ENCODE data around the gene PDZRN3. TPM values are rescaled to one million over a fixed set of nuclear protein-coding genes. Genes with fewer than 3 reads are reported as not detected.

The PDZRN3 gene
- polyA plus RNA-seq, 1 of the 3 experiments (the other 2 are of a cell fraction) = 10.3 TPM

GRCh38 chr3:73401059-73401458, 223.7 kb downstream of the PDZRN3 start:
- H3K27ac ChIP-seq (ENCODE audit: low read depth in 2 of 2, low read length in 1 of 2) = peak overlapping the region in 1 of 2 experiments; percentile 11; a peak in 2 of 4 replicates
- no peak overlapping the region for H3K9ac ChIP-seq
- TF ChIP-seq NFIC (IDR thresholded peaks at IDR 0.05; ENCODE audit: borderline replicate concordance) (no peak), RCOR1 (IDR thresholded peaks at IDR 0.05; ENCODE audit: low read length) (no peak), USF1 (IDR thresholded peaks at IDR 0.05; ENCODE audit: borderline replicate concordance, low read depth) (peak; percentile 82), MEF2A (IDR thresholded peaks at IDR 0.05; ENCODE audit: borderline replicate concordance, low read depth) (no peak), TCF12 (IDR thresholded peaks at IDR 0.05) (0 out of 2 replicates have a peak, but pooled peaks have one; percentile 21), PBX3 (IDR thresholded peaks at IDR 0.05) (0 out of 2 replicates have a peak, but pooled peaks have one; percentile 14), JUND (IDR thresholded peaks at IDR 0.05) (0 out of 2 replicates have a peak, but pooled peaks have one; percentile 5)
- no peaks in the 10 kb centered on the region for H3K9me2 ChIP-seq
- peaks cover 49 to 64% of the 10 kb centered on the region in 2 experiments for H3K36me3 ChIP-seq (replicated peaks in 1 of 2; ENCODE audit: control insufficient read depth in 1 of 2, insufficient read depth in 2 of 2, low read length in 1 of 2)
- H3F3A ChIP-seq (replicated peaks; ENCODE audit: insufficient read depth) = no peaks in the 10 kb centered on the region
- no peaks in the 10 kb centered on the region for H3K27me3 ChIP-seq (ENCODE audit: insufficient read depth)
- H3K79me2 ChIP-seq (ENCODE audit: insufficient read depth) = 0 out of 2 replicates have a peak, but pooled peaks cover 2% of the 10 kb centered on the region
- no peak overlapping the region for H2AFZ ChIP-seq (ENCODE audit: low read depth)
- H4K20me1 ChIP-seq (ENCODE audit: insufficient read depth) = peaks cover 3% of the 10 kb centered on the region; the same call in 1 of the 2 replicates
- H3K4me2 ChIP-seq = no peak overlapping the region
- H3K9me3 ChIP-seq = no peaks in the 10 kb centered on the region
- peaks cover 0 to 23% of the 10 kb centered on the region in 2 experiments; a peak in 2 of 4 replicates for H3K4me1 ChIP-seq (ENCODE audit: control insufficient read depth in 1 of 2, insufficient read depth in 2 of 2, low read depth in 1 of 2, low read length in 1 of 2)
- H3K4me3 ChIP-seq (ENCODE audit: low read depth in 2 of 2, low read length in 1 of 2) = no peak overlapping the region
- POLR2A ChIA-PET = no interaction called here
- no peak for DNase-seq
- CTCF ChIA-PET = interaction anchor here (0.6 to 1.6 kb wide), 2 partner anchors 31 to 289 kb away, joined by 3 to 5 read pairs; no protein-coding TSS in a partner anchor
- 9% methylated on average over 6 of the region's 6 CpGs for WGBS (ENCODE audit: low lambda C conversion rate)

- ChIA-PET POLR2A (no interaction called here), CTCF (no interaction called here)
- H3K9ac ChIP-seq = no peak overlapping the region
- peaks cover 57 to 64% of the 10 kb centered on the region in 2 experiments for H3K36me3 ChIP-seq (replicated peaks in 1 of 2; ENCODE audit: control insufficient read depth in 1 of 2, insufficient read depth in 2 of 2, low read length in 1 of 2)
- no peaks in the 10 kb centered on the region for H3K9me3 ChIP-seq
- DNase-seq = no peak
- H3K4me1 ChIP-seq (ENCODE audit: control insufficient read depth in 1 of 2, insufficient read depth in 2 of 2, low read depth in 1 of 2, low read length in 1 of 2) = peaks cover 0 to 20% of the 10 kb centered on the region in 2 experiments; a peak in 1 of 4 replicates
- no peaks in the 10 kb centered on the region for H3K27me3 ChIP-seq (ENCODE audit: insufficient read depth)
- H3K79me2 ChIP-seq (ENCODE audit: insufficient read depth) = no peaks in the 10 kb centered on the region
- 0 out of 2 replicates have a peak, but pooled peaks cover 3% of the 10 kb centered on the region for H4K20me1 ChIP-seq (ENCODE audit: insufficient read depth)
- H3F3A ChIP-seq (replicated peaks; ENCODE audit: insufficient read depth) = no peaks in the 10 kb centered on the region
- TF ChIP-seq ZBTB33 (IDR thresholded peaks at IDR 0.05; ENCODE audit: borderline replicate concordance, low read depth) (no peak), RAD21 (IDR thresholded peaks at IDR 0.05; ENCODE audit: low read length) (no peak), RFX5 (IDR thresholded peaks at IDR 0.05; ENCODE audit: low read length) (no peak), FOSL2 (IDR thresholded peaks at IDR 0.05; ENCODE audit: borderline replicate concordance, low read depth) (no peak), RXRA (IDR thresholded peaks at IDR 0.05; ENCODE audit: borderline replicate concordance, low read depth) (no peak), TCF12 (IDR thresholded peaks at IDR 0.05) (no peak), SMC3 (IDR thresholded peaks at IDR 0.05; ENCODE audit: low read depth, low read length) (no peak), ELF1 (IDR thresholded peaks at IDR 0.05) (no peak), PBX3 (IDR thresholded peaks at IDR 0.05) (no peak)
- no peak overlapping the region for H2AFZ ChIP-seq (ENCODE audit: low read depth)
- no peak overlapping the region for H3K4me2 ChIP-seq
- no peaks in the 10 kb centered on the region for H3K9me2 ChIP-seq
- H3K4me3 ChIP-seq (ENCODE audit: low read depth in 2 of 2, low read length in 1 of 2) = no peak overlapping the region
- 75% methylated on average over 3 of the region's 3 CpGs for whole genome bisulfite sequencing (ENCODE audit: low lambda C conversion rate)
- H3K27ac ChIP-seq (ENCODE audit: low read depth in 2 of 2, low read length in 1 of 2) = no peak overlapping the region
Measured at GRCh38 chr3:73399666-73400253, 225.0 kb downstream of the PDZRN3 start.

All from SK-N-SH (cell line).